BJ (cell line): ENCODE data around the gene FLRT2. TPM values are rescaled to one million over a fixed set of nuclear protein-coding genes. Genes with fewer than 3 reads are reported as not detected.

Experiments
- CTCF ChIA-PET: fragments of 350-600 bp; formaldehyde crosslinking; extraction: SDS; loops from one replicate; lab custom pipeline; 2021; ENCODE audit warnings: antibody characterized with exemption, inconsistent platforms; lab: Yijun Ruan, JAX
- POLR2A ChIA-PET: fragments of 300-600 bp; sonication (Branson Sonifier 250); formaldehyde crosslinking; extraction: SDS; loops from one replicate; lab custom pipeline; 2021; ENCODE audit warnings: antibody characterized with exemption; lab: Charles Lee
- DNase-seq: peaks from one replicate; pipeline ENCODE4 v3.0.0-alpha.2; 2011; ENCODE audit warnings: low read depth
- H3K27me3 ChIP-seq: 2 replicates; pipeline ENCODE4 v1.6.0; 2011; ENCODE audit warnings: low read length; ENCODE audit not compliant: control insufficient read depth, insufficient read depth
- H3K36me3 ChIP-seq: 2 replicates; pipeline ENCODE4 v1.5.1; 2011; ENCODE audit warnings: low read length; ENCODE audit not compliant: control insufficient read depth, insufficient read depth
- H3K4me3 ChIP-seq: 2 replicates; pipeline ENCODE4 v1.5.1; 2011; ENCODE audit warnings: low read depth, mild to moderate bottlenecking, control low read depth, low read length
- polyA plus RNA-seq: library from polyadenylated mRNA; depleted of rRNA; stranded (reverse); fragments of >200 nt; gene quantifications from 2 replicates; pipeline ENCODE4 v1.2.3, GENCODE V29; 2011
- TF ChIP-seq, protein P1 (sequence below): IDR thresholded peaks from 2 replicates; pipeline ENCODE4 v1.5.1; 2011; ENCODE audit warnings: low read depth, mild to moderate bottlenecking, control low read depth, inconsistent platforms, low read length, moderate library complexity; ENCODE audit not compliant: insufficient read depth

Gene FLRT2
- polyA plus RNA-seq, 1 experiment: 16.7 TPM

DNA sequence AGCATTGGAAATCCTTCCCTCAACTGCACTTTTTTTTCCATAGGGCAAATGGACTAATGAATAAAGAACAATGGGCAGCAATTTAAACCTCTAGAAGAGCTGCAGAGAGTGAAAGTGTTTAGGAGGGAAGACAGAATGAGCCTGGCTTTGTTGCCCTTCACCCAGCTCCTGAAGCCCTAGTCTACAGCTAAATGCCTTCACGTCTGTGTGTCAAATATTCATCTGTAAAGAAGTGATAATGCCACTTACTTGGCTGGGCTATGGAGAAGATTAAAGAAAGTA, 45.6 kb downstream of the FLRT2 start:
- no peaks in the 10 kb centered on the region for H3K27me3 ChIP-seq
- H3K4me3 ChIP-seq: no peak overlapping the region
- TF ChIP-seq, protein P1, sequence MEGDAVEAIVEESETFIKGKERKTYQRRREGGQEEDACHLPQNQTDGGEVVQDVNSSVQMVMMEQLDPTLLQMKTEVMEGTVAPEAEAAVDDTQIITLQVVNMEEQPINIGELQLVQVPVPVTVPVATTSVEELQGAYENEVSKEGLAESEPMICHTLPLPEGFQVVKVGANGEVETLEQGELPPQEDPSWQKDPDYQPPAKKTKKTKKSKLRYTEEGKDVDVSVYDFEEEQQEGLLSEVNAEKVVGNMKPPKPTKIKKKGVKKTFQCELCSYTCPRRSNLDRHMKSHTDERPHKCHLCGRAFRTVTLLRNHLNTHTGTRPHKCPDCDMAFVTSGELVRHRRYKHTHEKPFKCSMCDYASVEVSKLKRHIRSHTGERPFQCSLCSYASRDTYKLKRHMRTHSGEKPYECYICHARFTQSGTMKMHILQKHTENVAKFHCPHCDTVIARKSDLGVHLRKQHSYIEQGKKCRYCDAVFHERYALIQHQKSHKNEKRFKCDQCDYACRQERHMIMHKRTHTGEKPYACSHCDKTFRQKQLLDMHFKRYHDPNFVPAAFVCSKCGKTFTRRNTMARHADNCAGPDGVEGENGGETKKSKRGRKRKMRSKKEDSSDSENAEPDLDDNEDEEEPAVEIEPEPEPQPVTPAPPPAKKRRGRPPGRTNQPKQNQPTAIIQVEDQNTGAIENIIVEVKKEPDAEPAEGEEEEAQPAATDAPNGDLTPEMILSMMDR: no peak
- no peaks in the 10 kb centered on the region for H3K36me3 ChIP-seq
- ChIA-PET CTCF (interaction anchor here (1.1 to 1.4 kb wide), 2 partner anchors 11 to 39 kb away, joined by 3 read pairs; no protein-coding TSS in a partner anchor), POLR2A (no interaction called here)
- no peak for DNase-seq

DNA sequence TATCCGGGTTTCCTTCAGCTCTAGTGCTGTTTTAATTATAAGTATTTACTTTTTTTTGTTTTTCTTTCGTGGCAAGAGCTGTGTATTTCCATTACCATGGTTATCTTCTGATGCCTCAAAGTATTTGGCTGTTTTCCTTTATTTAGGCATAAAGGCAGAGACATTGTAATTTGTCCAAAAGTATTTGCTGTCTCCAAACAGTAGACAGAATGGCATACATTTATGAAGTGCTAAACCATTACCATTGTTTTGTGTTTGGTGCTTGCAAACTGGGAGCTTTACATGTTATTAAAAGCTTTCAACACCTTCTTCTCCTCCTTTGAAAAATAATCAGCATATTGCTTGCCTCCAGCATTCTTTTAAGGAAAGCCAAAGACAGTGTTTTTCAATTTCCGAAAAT, 46.3 kb downstream of the FLRT2 start:
- Histone ChIP-seq H3K27me3 (no peaks in the 10 kb centered on the region), H3K36me3 (no peaks in the 10 kb centered on the region), H3K4me3 (no peak overlapping the region)
- CTCF ChIA-PET: interaction anchor here (1.1 to 1.4 kb wide), 2 partner anchors 11 to 40 kb away, joined by 3 read pairs; no protein-coding TSS in a partner anchor
- POLR2A ChIA-PET: interaction anchor here (0.6 kb wide), 1 partner anchor 26 kb away, joined by 4 read pairs; no protein-coding TSS in a partner anchor
- TF ChIP-seq, protein P1: no peak
- no peak for DNase-seq

DNA sequence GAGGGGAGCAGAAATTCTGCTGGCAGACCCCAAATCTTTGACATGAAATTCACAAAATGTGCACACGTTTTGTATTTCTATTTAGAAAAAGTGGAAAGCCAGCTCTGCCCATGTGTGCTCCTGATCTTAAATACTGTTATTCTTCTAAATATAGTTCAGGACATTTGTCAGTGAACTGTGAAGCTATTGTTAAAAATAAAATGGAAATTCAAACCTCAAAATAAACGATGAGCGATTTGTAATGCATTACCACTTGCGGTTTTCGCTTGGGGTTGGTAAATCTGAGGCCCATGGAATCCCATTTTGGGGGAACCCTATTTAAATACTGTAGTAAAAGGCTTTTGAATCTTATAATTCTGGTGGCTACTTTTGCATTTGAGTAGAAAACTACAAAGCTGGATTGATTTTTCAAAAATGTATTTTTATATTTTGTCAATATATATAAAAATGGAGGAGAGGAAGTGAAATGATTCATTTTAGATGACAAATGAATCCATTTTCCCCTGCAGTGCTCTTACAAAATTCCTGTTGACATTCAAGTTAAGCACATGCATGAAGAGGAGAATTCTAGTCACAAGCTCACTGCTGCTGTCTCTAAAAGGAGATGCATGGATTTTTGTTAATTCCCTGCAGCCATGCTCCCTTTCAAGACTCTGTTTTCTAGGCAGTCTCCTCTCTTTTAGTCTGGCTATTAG, 47.1 kb downstream of the FLRT2 start:
- Histone ChIP-seq H3K4me3 (no peak overlapping the region), H3K36me3 (no peaks in the 10 kb centered on the region), H3K27me3 (no peaks in the 10 kb centered on the region)
- POLR2A ChIA-PET: interaction anchor here (0.6 kb wide), 1 partner anchor 23 kb away, joined by 3 read pairs; no protein-coding TSS in a partner anchor
- CTCF ChIA-PET: interaction anchor here (1.4 kb wide), 1 partner anchor 41 kb away, joined by 3 read pairs; no protein-coding TSS in a partner anchor
- TF ChIP-seq, protein P1: no peak
- no peak for DNase-seq

DNA sequence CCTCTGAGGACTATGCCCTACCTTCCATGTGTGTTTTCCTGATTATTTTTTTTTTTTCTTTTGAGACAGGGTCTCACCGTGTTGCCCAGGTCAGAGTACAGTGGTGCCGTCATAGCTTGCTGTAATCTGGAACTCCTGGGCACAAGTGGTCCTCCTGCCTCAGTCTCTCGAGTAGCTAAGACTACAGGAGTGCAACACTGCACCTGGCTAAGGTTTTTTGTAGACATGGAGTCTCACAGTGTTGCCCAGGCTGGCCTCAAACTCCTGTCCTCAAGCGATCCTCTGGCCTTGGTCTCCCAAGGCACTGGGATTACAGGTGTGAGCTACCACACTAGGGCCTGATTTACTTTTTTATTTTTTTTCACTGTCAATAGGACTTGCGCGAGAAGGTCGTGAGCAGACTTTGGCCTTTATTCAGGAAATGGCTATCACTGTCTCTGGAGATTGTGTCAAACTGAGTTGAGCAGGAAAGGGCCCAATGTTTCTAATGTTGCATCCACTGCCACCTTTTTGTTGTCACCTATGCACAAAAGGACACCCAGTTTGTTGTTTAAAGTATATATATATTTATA, 47.7 kb downstream of the FLRT2 start:
- TF ChIP-seq, protein P1: no peak
- CTCF ChIA-PET: interaction anchor here (0.5 kb wide), 1 partner anchor 66 kb away, joined by 3 read pairs; no protein-coding TSS in a partner anchor
- POLR2A ChIA-PET: interaction anchor here (0.6 kb wide), 1 partner anchor 22 kb away, joined by 3 read pairs; no protein-coding TSS in a partner anchor
- Histone ChIP-seq H3K36me3 (no peaks in the 10 kb centered on the region), H3K4me3 (no peak overlapping the region), H3K27me3 (no peaks in the 10 kb centered on the region)
- DNase-seq: no peak

DNA sequence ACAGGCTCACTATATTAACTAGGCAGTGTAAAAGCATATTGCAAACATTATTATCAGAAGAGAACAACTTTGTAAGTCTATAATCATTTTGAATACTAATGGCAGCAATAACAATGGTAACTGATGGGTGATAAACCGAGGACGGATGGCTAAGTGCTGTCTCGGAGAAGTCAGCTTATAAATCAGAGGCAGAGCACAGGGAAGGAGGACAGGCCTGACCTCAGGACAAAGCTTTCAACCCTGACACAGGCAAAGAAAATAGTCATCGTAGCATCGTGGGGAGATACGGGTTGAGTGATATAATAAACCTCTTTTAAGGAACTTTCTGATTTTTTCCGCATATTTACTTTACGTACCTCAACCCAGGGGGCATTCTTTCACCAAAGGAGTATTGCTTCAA, 48.4 kb downstream of the FLRT2 start:
- TF ChIP-seq, protein P1: no peak
- POLR2A ChIA-PET: no interaction called here
- no peaks in the 10 kb centered on the region for H3K27me3 ChIP-seq
- no peak overlapping the region for H3K4me3 ChIP-seq
- no peaks in the 10 kb centered on the region for H3K36me3 ChIP-seq
- DNase-seq: no peak
- CTCF ChIA-PET: interaction anchor here (0.5 kb wide), 1 partner anchor 65 kb away, joined by 3 read pairs; no protein-coding TSS in a partner anchor
